ENCODE measurements around the gene JARID2. TPM values are rescaled to one million over a fixed set of nuclear protein-coding genes. Genes with fewer than 3 reads are reported as not detected.

JARID2 gene
- total and polyA plus RNA-seq, 10 of the 15 experiments (the other 5 are each of a cell fraction or from before 2014, with no cell fraction given): 4.2 to 21.6 (median 11.7) TPM

GRCh38 chr6:15344192-15344519, 98.3 kb downstream of the JARID2 start:
- H3K79me2 ChIP-seq (ENCODE audit: control insufficient read depth, insufficient read depth, low read length): peaks cover 93% of the 10 kb centered on the region
- no peak overlapping the region for H2AFZ ChIP-seq (ENCODE audit: control insufficient read depth, low read depth, low read length)
- BruUV-seq (replicated peaks): no TSS peak
- in situ Hi-C loops (cut with MboI) (no loop called here), intact Hi-C loops (cut with micrococcal nuclease; ENCODE audit: unreplicated experiment) (no loop called here)
- H3K4me2 ChIP-seq (ENCODE audit: control insufficient read depth, insufficient read depth): no peak overlapping the region
- H3K27ac ChIP-seq (ENCODE audit: control insufficient read depth, insufficient read depth): peak overlapping the region; percentile 21; the same call in 1 of the 2 replicates
- H3K4me3 ChIP-seq: peak overlapping the region; percentile 1; the same call in 1 of the 2 replicates
- H3K9ac ChIP-seq (ENCODE audit: control insufficient read depth, insufficient read depth, low read length): no peak overlapping the region
- no peaks in the 10 kb centered on the region for H3K27me3 ChIP-seq (replicated peaks in 1 of 2; ENCODE audit: control insufficient read depth in 2 of 2, insufficient read depth in 2 of 2, low read length in 1 of 2)
- ChIA-PET CTCF (interaction anchor here (0.8 to 5.6 kb wide), 7 partner anchors 10 to 57 kb away, joined by 3 to 38 read pairs (median 6); no protein-coding TSS in a partner anchor), POLR2A (interaction anchor here (0.6 to 2.9 kb wide), 10 partner anchors 8 to 89 kb away, joined by 3 to 14 read pairs (median 4); no protein-coding TSS in a partner anchor), SMC1A (ENCODE audit: uncharacterized antibody, unreplicated experiment) (interaction anchor here (0.7 to 7.8 kb wide), 17 partner anchors 9 to 146 kb away, joined by 3 to 85 read pairs (median 4); no protein-coding TSS in a partner anchor), RAD21 (ENCODE audit: unreplicated experiment) (interaction anchor here (0.7 to 2.5 kb wide), 12 partner anchors 9 to 90 kb away, joined by 3 to 9 read pairs (median 6); no protein-coding TSS in a partner anchor)
- DNase-seq (ENCODE audit: low read depth, low spot score) (no peak), ATAC-seq (no peak), FAIRE-seq (no peak)
- peak in 1 of 2 experiments; percentile 19; a peak in 1 of 4 replicates for TF ChIP-seq BHLHE40 (IDR thresholded peaks at IDR 0.05; ENCODE audit: borderline replicate concordance in 1 of 2, low read depth in 2 of 2, low read length in 1 of 2)
- TF ChIP-seq RUNX3 (IDR thresholded peaks at IDR 0.05; ENCODE audit: low read length): peak; percentile 5; the same call in 1 of the 2 replicates
- TF ChIP-seq EGR1 (IDR thresholded peaks at IDR 0.05; ENCODE audit: borderline replicate concordance in 1 of 2, low read depth in 2 of 2, low read length in 2 of 2): no peak
- H3K9me3 ChIP-seq (replicated peaks; ENCODE audit: control insufficient read depth, insufficient read depth, low read length): no peaks in the 10 kb centered on the region
- no peaks in the 10 kb centered on the region for H3K36me3 ChIP-seq (ENCODE audit: control insufficient read depth in 2 of 2, insufficient read depth in 2 of 2, low read length in 1 of 2)
- H3K4me1 ChIP-seq (ENCODE audit: control insufficient read depth, insufficient read depth, low read length): peaks cover 27% of the 10 kb centered on the region
- H4K20me1 ChIP-seq (ENCODE audit: control insufficient read depth, insufficient read depth): no peaks in the 10 kb centered on the region
- 40% methylated on average over 3 of the region's 3 CpGs for WGBS (ENCODE audit: insufficient coverage, insufficient replicate concordance, low lambda C conversion rate, missing lambda C conversion rate)

- Histone ChIP-seq H3K27ac (ENCODE audit: control insufficient read depth, insufficient read depth) (no peak overlapping the region), H3K9ac (ENCODE audit: control insufficient read depth, insufficient read depth, low read length) (no peak overlapping the region), H3K4me1 (ENCODE audit: control insufficient read depth, insufficient read depth, low read length) (peaks cover 26% of the 10 kb centered on the region), H3K4me3 (no peak overlapping the region), H2AFZ (ENCODE audit: control insufficient read depth, low read depth, low read length) (no peak overlapping the region), H3K9me3 (replicated peaks; ENCODE audit: control insufficient read depth, insufficient read depth, low read length) (no peaks in the 10 kb centered on the region), H4K20me1 (ENCODE audit: control insufficient read depth, insufficient read depth) (no peaks in the 10 kb centered on the region), H3K79me2 (ENCODE audit: control insufficient read depth, insufficient read depth, low read length) (peaks cover 96% of the 10 kb centered on the region), H3K4me2 (ENCODE audit: control insufficient read depth, insufficient read depth) (no peak overlapping the region), H3K27me3 (replicated peaks in 1 of 2; ENCODE audit: control insufficient read depth in 2 of 2, insufficient read depth in 2 of 2, low read length in 1 of 2) (no peaks in the 10 kb centered on the region), H3K36me3 (ENCODE audit: control insufficient read depth in 2 of 2, insufficient read depth in 2 of 2, low read length in 1 of 2) (peaks cover 0 to 4% of the 10 kb centered on the region in 2 experiments; a peak in 2 of 4 replicates)
- ATAC-seq: no peak
- SMC1A ChIA-PET (ENCODE audit: uncharacterized antibody, unreplicated experiment): interaction anchor here (1.0 to 7.8 kb wide), 22 partner anchors 8 to 112 kb away, joined by 3 to 85 read pairs (median 5); no protein-coding TSS in a partner anchor
- no peak for TF ChIP-seq POLR2A (IDR thresholded peaks at IDR 0.05; ENCODE audit: low read depth, low read length)
- POLR2A ChIA-PET: interaction anchor here (0.6 to 2.9 kb wide), 9 partner anchors 8 to 89 kb away, joined by 3 to 14 read pairs (median 5); no protein-coding TSS in a partner anchor
- FAIRE-seq: no peak
- in situ Hi-C loops (cut with MboI) (no loop called here), intact Hi-C loops (cut with micrococcal nuclease; ENCODE audit: unreplicated experiment) (no loop called here)
- 63% methylated on average over 2 of the region's 2 CpGs for WGBS (ENCODE audit: insufficient coverage, insufficient replicate concordance, low lambda C conversion rate, missing lambda C conversion rate)
- no TSS peak for BruUV-seq (replicated peaks)
- no peak for DNase-seq (ENCODE audit: low read depth, low spot score)
- RAD21 ChIA-PET (ENCODE audit: unreplicated experiment): interaction anchor here (0.7 to 2.5 kb wide), 13 partner anchors 9 to 90 kb away, joined by 3 to 9 read pairs (median 5); no protein-coding TSS in a partner anchor
- CTCF ChIA-PET: interaction anchor here (0.8 to 5.6 kb wide), 13 partner anchors 11 to 119 kb away, joined by 3 to 38 read pairs (median 4); no protein-coding TSS in a partner anchor
These were observed 99.0 kb downstream of the JARID2 start for GRCh38 chr6:15344831-15345230.
